HepG2 (cell line): ENCODE data around the gene HSD17B8. TPM values are rescaled to one million over a fixed set of nuclear protein-coding genes. Genes with fewer than 3 reads are reported as not detected.

ENCODE experiments used
- ATAC-seq: fragments of 200-7000 bp; cut with Tn5 transposase; 3 replicates; pipeline ENCODE4 v1.9.1; 2020; ENCODE audit warnings: mild to moderate bottlenecking, moderate library complexity
- BruUV-seq: library from RNA; stranded (reverse); fragments of 400-500 nt; replicated peaks from 2 replicates; lab custom pipeline; 2021; lab: Mats Ljungman, UMichigan
- CTCF ChIA-PET: fragments of 300-600 bp; formaldehyde crosslinking; extraction: SDS; loops from one replicate; lab custom pipeline; 2021; ENCODE audit warnings: low total read pairs, inconsistent platforms, low intra/inter-chr PET ratio; lab: Yijun Ruan, JAX
- POLR2A ChIA-PET: fragments of 350-600 bp; sonication (Branson Sonifier 250); formaldehyde crosslinking; loops from one replicate; lab custom pipeline; 2020; ENCODE audit warnings: antibody characterized with exemption, inconsistent platforms; lab: Yijun Ruan, JAX
- DNase-seq: peaks from one replicate; pipeline ENCODE4 v3.0.0-alpha.2; 2015; ENCODE audit warnings: low spot score
- FAIRE-seq: peaks from 3 replicates; lab custom pipeline; 2011; peaks lifted over from hg19 to GRCh38; lab: Jason Lieb, UNC
- H2AFZ ChIP-seq: one replicate; pipeline ENCODE4 v1.6.1; 2011; ENCODE audit warnings: low read length, inconsistent platforms
- H3K27ac ChIP-seq: fragments of 300-600 bp; 3 replicates; pipeline ENCODE4 v1.8.0; 2011; ENCODE audit warnings: mixed run types, mild to moderate bottlenecking, mixed read lengths, low read length, inconsistent platforms; ENCODE audit not compliant: insufficient read depth; ENCODE audit errors: extremely low read length
- H3K27me3 ChIP-seq, 2 experiments: fragments of 200-600 bp in 1 of 2; 2 replicates in 1 of 2; 3 replicates in 1 of 2; pipeline versions ENCODE4 v1.6.0 to v1.8.0; 2011; ENCODE audit warnings: low read length in 2 of 2, mild to moderate bottlenecking in 2 of 2, moderate library complexity in 2 of 2, inconsistent platforms in 1 of 2; ENCODE audit not compliant: insufficient read depth in 2 of 2, control insufficient read depth in 1 of 2
- H3K36me3 ChIP-seq, 2 experiments: fragments of 200-600 bp in 1 of 2; replicated peaks in 1 of 2; 2 replicates in 1 of 2; 3 replicates in 1 of 2; pipeline versions ENCODE4 v1.5.1 to v1.8.0; 2011; ENCODE audit warnings: low read length in 2 of 2, inconsistent platforms in 1 of 2; ENCODE audit not compliant: insufficient read depth in 2 of 2, control insufficient read depth in 1 of 2
- H3K4me1 ChIP-seq: 2 replicates; pipeline ENCODE4 v1.5.1; 2012; ENCODE audit warnings: low read length, inconsistent platforms; ENCODE audit not compliant: insufficient read depth
- H3K4me2 ChIP-seq: 2 replicates; pipeline ENCODE4 v1.6.0; 2011; ENCODE audit warnings: low read depth, low read length, inconsistent platforms
- H3K4me3 ChIP-seq, 3 experiments: fragments of 200-600 bp in 1 of 3; sonication (generic), shearing (Covaris generic) in 1 of 3; replicated peaks in 1 of 3; 2 replicates each; pipeline ENCODE4 v1.5.1; 2011 to 2016; ENCODE audit warnings: low read length in 3 of 3, inconsistent platforms in 2 of 3, low read depth in 2 of 3, mild to moderate bottlenecking in 2 of 3, control low read depth in 1 of 3, mixed read lengths in 1 of 3; ENCODE audit not compliant: insufficient read depth in 1 of 3
- H3K79me2 ChIP-seq: one replicate; pipeline ENCODE4 v1.6.1; 2011; ENCODE audit warnings: low read length, inconsistent platforms; ENCODE audit not compliant: insufficient read depth
- H3K9ac ChIP-seq: 2 replicates; pipeline ENCODE4 v1.6.0; 2011; ENCODE audit warnings: mild to moderate bottlenecking, low read depth, low read length, inconsistent platforms; ENCODE audit not compliant: insufficient read depth
- H3K9me3 ChIP-seq: 2 replicates; pipeline ENCODE4 v1.5.1; 2012; ENCODE audit warnings: mild to moderate bottlenecking, low read length
- H4K20me1 ChIP-seq: 2 replicates; pipeline ENCODE4 v1.6.0; 2011; ENCODE audit warnings: inconsistent platforms, mild to moderate bottlenecking, low read length, moderate library complexity; ENCODE audit not compliant: insufficient read depth
- ADNP ChIP-seq: sonication (generic); formaldehyde crosslinking; IDR thresholded peaks from 2 replicates; pipeline ENCODE4 v1.4.0; 2020; ENCODE audit warnings: missing genetic modification reagents
- CBX1 ChIP-seq: IDR thresholded peaks from one replicate; pipeline ENCODE4 v1.6.1; 2016; ENCODE audit warnings: antibody characterized with exemption, low read depth
- CHCHD3 ChIP-seq: sonication (generic); formaldehyde crosslinking; IDR thresholded peaks from 2 replicates; pipeline ENCODE4 v1.8.0; 2022; ENCODE audit warnings: mild to moderate bottlenecking, missing genetic modification reagents, moderate library complexity
- EZH2 ChIP-seq: conservative IDR thresholded peaks from 2 replicates; pipeline ENCODE4 v1.6.1; 2012; ENCODE audit warnings: mild to moderate bottlenecking, low read depth, low read length, moderate library complexity
- MTF1 ChIP-seq: sonication (generic); formaldehyde crosslinking; IDR thresholded peaks from 2 replicates; pipeline ENCODE4 v1.5.0; 2020; ENCODE audit warnings: missing genetic modification reagents
- NFKBIZ ChIP-seq: IDR thresholded peaks from 2 replicates; pipeline ENCODE4 v1.6.1; 2018; ENCODE audit warnings: missing genetic modification reagents, missing compliant biosample characterization
- NR2F2 ChIP-seq: IDR thresholded peaks from 2 replicates; pipeline ENCODE4 v1.6.1; 2012; ENCODE audit warnings: low read depth, inconsistent platforms, borderline replicate concordance
- PCBP2 ChIP-seq: fragments of 200-400 bp; formaldehyde crosslinking; optimal IDR thresholded peaks from 2 replicates; pipeline ENCODE3; 2018; ENCODE audit warnings: low read length, low read depth; ENCODE audit not compliant: poor library complexity, severe bottlenecking
- POLR2G ChIP-seq: fragments of 200-400 bp; formaldehyde crosslinking; IDR thresholded peaks from 2 replicates; pipeline ENCODE4 v1.6.1; 2018; ENCODE audit warnings: mild to moderate bottlenecking, low read depth, low read length, moderate library complexity
- SUZ12 ChIP-seq: fragments of 150-350 bp; IDR thresholded peaks from 2 replicates; pipeline ENCODE4 v1.6.1; 2014; ENCODE audit warnings: low read depth, low read length
- TBL1XR1 ChIP-seq: fragments of 150-350 bp; IDR thresholded peaks from 2 replicates; pipeline ENCODE4 v1.6.1; 2014; ENCODE audit warnings: borderline replicate concordance, low read length; ENCODE audit not compliant: partially characterized antibody
- THAP11 ChIP-seq: IDR thresholded peaks from 2 replicates; pipeline ENCODE4 v1.6.1; 2016; ENCODE audit warnings: missing biosample characterization, missing genetic modification reagents
- YEATS2 ChIP-seq: sonication (generic); formaldehyde crosslinking; IDR thresholded peaks from 2 replicates; pipeline ENCODE4 v1.4.0; 2020; ENCODE audit warnings: missing genetic modification reagents, borderline replicate concordance
- ZNF264 ChIP-seq: sonication (generic); formaldehyde crosslinking; IDR thresholded peaks from 2 replicates; pipeline ENCODE4 v1.4.0; 2020; ENCODE audit warnings: missing genetic modification reagents
- ZNF468 ChIP-seq: sonication (generic); formaldehyde crosslinking; IDR thresholded peaks from 2 replicates; pipeline ENCODE4 v1.8.0; 2022; ENCODE audit warnings: mild to moderate bottlenecking, moderate library complexity, missing genetic modification reagents
- ZNF670 ChIP-seq: sonication (generic); formaldehyde crosslinking; IDR thresholded peaks from 2 replicates; pipeline ENCODE4 v1.8.0; 2022; ENCODE audit warnings: mild to moderate bottlenecking, missing genetic modification reagents, borderline replicate concordance
- ZNF691 ChIP-seq: sonication (generic); formaldehyde crosslinking; IDR thresholded peaks from 2 replicates; pipeline ENCODE4 v1.4.0; 2020; ENCODE audit warnings: missing genetic modification reagents, low read depth, mild to moderate bottlenecking, borderline replicate concordance
- ZNF766 ChIP-seq: sonication (generic); formaldehyde crosslinking; IDR thresholded peaks from 2 replicates; pipeline ENCODE4 v1.5.0; 2020; ENCODE audit warnings: missing genetic modification reagents, borderline replicate concordance
- WGBS: methylation state at CpG from one replicate; pipeline ENCODE4 v1.1.6; 2017; ENCODE audit warnings: low lambda C conversion rate; 5-methylcytosine and 5-hydroxymethylcytosine counted together
- in situ Hi-C: cut with HindIII; loops from 2 replicates; pipeline ENCODE4 v1.10.0; 2017; ENCODE audit warnings: low pct_unique_long_range_greater_than_20kb; ENCODE audit not compliant: extremely low pct_ligation_motif_present
- intact Hi-C: fragments of 100-400 bp; cut with micrococcal nuclease; formaldehyde crosslinking; loops from one replicate; pipeline ENCODE4 v1.10.0; 2022; ENCODE audit not compliant: unreplicated experiment
- polyA plus RNA-seq, 8 experiments: library from polyadenylated mRNA; depleted of rRNA in 3 of 8; stranded (reverse) in 7 of 8; unstranded in 1 of 8; fragments of >200 nt; fragmentation: Illumina TruSeq in 4 of 8; extraction: Trizol in 4 of 8; gene quantifications; 2 replicates each; pipeline versions ENCODE4 v1.2.1 to v1.2.3, GENCODE V29; 2011 to 2016; ENCODE audit warnings: low read depth in 4 of 8, missing spikeins in 1 of 8, mixed read lengths in 1 of 8; ENCODE audit not compliant: insufficient read depth in 1 of 8
- total RNA-seq, 5 experiments: library from RNA; depleted of rRNA; stranded (reverse); fragments of >200 nt; fragmentation: Illumina TruSeq; extraction: Trizol; gene quantifications; 2 replicates each; pipeline ENCODE4 v1.2.3, GENCODE V29; 2016; ENCODE audit warnings: low read depth in 1 of 5
- TF ChIP-seq, protein P1 (sequence below): sonication (generic); formaldehyde crosslinking; IDR thresholded peaks from 2 replicates; pipeline ENCODE4 v1.4.0; 2020; ENCODE audit warnings: missing genetic modification reagents, mild to moderate bottlenecking, borderline replicate concordance
- TF ChIP-seq, protein P2 (sequence below): sonication (generic); formaldehyde crosslinking; IDR thresholded peaks from 2 replicates; pipeline ENCODE4 v1.5.1; 2020; ENCODE audit warnings: missing genetic modification reagents, mild to moderate bottlenecking, borderline replicate concordance

HSD17B8 gene
- total and polyA plus RNA-seq, 2 of the 13 experiments (the other 11 are each of a cell fraction or from before 2014, with no cell fraction given): 12.6 to 20.1 TPM

DNA sequence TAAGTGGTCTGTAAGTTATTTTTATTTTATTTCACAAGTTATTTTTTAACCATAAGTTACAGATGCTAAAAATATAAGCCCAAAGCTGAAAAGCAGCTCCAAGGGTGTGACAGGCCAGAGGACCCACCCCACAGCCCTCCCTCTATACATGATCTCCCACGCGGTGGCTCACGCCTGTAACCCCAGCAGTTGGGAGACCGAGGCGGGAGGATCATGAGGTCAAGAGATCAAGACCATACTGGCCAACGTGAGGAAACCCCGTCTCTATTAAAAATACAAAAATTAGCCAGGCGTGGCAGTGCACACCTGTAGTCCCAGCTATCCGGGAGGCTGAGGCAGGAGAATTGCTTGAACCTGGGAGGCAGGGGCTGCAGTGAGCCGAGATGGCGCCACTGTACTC lies 44.4 kb upstream of the HSD17B8 start:
- no peak overlapping the region for H3K4me3 ChIP-seq
- ATAC-seq: no peak
- no peaks in the 10 kb centered on the region for H4K20me1 ChIP-seq
- H2AFZ ChIP-seq: no peak overlapping the region
- no peak for DNase-seq
- no peaks in the 10 kb centered on the region for H3K9me3 ChIP-seq
- in situ Hi-C loops (loop anchor here (5.0 to 10.0 kb wide), 2 partner anchors 87 to 145 kb away; no protein-coding TSS in a partner anchor), intact Hi-C loops (loop anchor here (2.0 kb wide), 1 partner anchor 89 kb away; no protein-coding TSS in a partner anchor)
- no peaks in the 10 kb centered on the region for H3K79me2 ChIP-seq
- no peaks in the 10 kb centered on the region for H3K36me3 ChIP-seq
- no TSS peak for BruUV-seq
- no peak for TF ChIP-seq ZNF264 (CRISPR knock-in tag)
- TF ChIP-seq, protein P1, sequence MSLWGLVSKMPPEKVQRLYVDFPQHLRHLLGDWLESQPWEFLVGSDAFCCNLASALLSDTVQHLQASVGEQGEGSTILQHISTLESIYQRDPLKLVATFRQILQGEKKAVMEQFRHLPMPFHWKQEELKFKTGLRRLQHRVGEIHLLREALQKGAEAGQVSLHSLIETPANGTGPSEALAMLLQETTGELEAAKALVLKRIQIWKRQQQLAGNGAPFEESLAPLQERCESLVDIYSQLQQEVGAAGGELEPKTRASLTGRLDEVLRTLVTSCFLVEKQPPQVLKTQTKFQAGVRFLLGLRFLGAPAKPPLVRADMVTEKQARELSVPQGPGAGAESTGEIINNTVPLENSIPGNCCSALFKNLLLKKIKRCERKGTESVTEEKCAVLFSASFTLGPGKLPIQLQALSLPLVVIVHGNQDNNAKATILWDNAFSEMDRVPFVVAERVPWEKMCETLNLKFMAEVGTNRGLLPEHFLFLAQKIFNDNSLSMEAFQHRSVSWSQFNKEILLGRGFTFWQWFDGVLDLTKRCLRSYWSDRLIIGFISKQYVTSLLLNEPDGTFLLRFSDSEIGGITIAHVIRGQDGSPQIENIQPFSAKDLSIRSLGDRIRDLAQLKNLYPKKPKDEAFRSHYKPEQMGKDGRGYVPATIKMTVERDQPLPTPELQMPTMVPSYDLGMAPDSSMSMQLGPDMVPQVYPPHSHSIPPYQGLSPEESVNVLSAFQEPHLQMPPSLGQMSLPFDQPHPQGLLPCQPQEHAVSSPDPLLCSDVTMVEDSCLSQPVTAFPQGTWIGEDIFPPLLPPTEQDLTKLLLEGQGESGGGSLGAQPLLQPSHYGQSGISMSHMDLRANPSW (CRISPR knock-in tag): no peak
- no peak for TF ChIP-seq NFKBIZ (CRISPR knock-in tag)
- no peak for TF ChIP-seq CHCHD3
- no peak for TF ChIP-seq ZNF468 (CRISPR knock-in tag)
- no peak for TF ChIP-seq PCBP2
- no peak for TF ChIP-seq POLR2G
- no peak for TF ChIP-seq SUZ12
- TF ChIP-seq MTF1: no peak
- no peak for TF ChIP-seq CBX1
- no peak for TF ChIP-seq ADNP (CRISPR knock-in tag)
- no peak for TF ChIP-seq ZNF670 (CRISPR knock-in tag)
- no peak for TF ChIP-seq THAP11 (CRISPR knock-in tag)
- no peak for TF ChIP-seq YEATS2 (CRISPR knock-in tag)
- TF ChIP-seq EZH2: no peak
- TF ChIP-seq NR2F2: no peak
- no peak for TF ChIP-seq ZNF691 (CRISPR knock-in tag)
- TF ChIP-seq, protein P2, sequence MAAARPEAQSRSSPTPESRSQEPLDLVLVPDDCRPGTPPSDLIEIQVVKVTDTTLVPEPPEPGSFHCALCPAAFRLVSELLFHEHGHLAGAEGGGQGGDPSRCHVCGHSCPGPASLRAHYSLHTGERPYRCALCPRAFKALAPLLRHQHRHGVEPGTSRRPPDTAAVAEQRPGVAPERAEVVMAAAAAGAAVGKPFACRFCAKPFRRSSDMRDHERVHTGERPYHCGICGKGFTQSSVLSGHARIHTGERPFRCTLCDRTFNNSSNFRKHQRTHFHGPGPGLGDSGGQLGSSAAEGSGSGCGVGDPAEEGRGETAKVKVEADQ (CRISPR knock-in tag): no peak
- TF ChIP-seq ZNF766 (CRISPR knock-in tag): no peak
- no peak for TF ChIP-seq TBL1XR1
- H3K4me1 ChIP-seq: peaks cover 52% of the 10 kb centered on the region
- no peak for FAIRE-seq
- no peak overlapping the region for H3K27ac ChIP-seq
- WGBS: 69% methylated on average over 11 of the region's 11 CpGs
- CTCF ChIA-PET: interaction anchor here (2.1 kb wide), 1 partner anchor 37 kb away, joined by 11 read pairs; no protein-coding TSS in a partner anchor
- POLR2A ChIA-PET: interaction anchor here (1.2 to 3.7 kb wide), 2 partner anchors 38 to 89 kb away, joined by 6 to 23 read pairs; no protein-coding TSS in a partner anchor
- H3K27me3 ChIP-seq: peaks cover 6 to 20% of the 10 kb centered on the region in 2 experiments; a peak in 4 of 5 replicates
- no peak overlapping the region for H3K9ac ChIP-seq
- H3K4me2 ChIP-seq: no peak overlapping the region
